DMS153 (cell line): ENCODE results near the gene IMMP2L.
"Not testable (repeated sequence)": the region's sequence is repeated elsewhere in the genome, so short reads cannot be mapped to it uniquely, and the experiment has no call there.

Source experiments
- DNase-seq: peaks from one replicate; lab custom pipeline; 2025; lab: John Stamatoyannopoulos, UW

IMMP2L gene

GRCh38 chr7:111329367-111330234 lies 232.7 kb downstream of the IMMP2L start:
- no peak for DNase-seq

GRCh38 chr7:111328487-111328886 lies 233.8 kb downstream of the IMMP2L start:
- no peak for DNase-seq

GRCh38 chr7:111324776-111325175 lies 237.5 kb downstream of the IMMP2L start:
- no peak for DNase-seq

GRCh38 chr7:111324228-111324627 lies 238.1 kb downstream of the IMMP2L start:
- DNase-seq: no peak

- DNase-seq: not testable (repeated sequence)
These were observed 238.6 kb downstream of the IMMP2L start for GRCh38 chr7:111323670-111324069.

GRCh38 chr7:111320133-111320532 lies 242.2 kb downstream of the IMMP2L start:
- no peak for DNase-seq

GRCh38 chr7:111312966-111313365 lies 249.3 kb downstream of the IMMP2L start:
- no peak for DNase-seq

- DNase-seq: no peak
These were observed 253.6 kb downstream of the IMMP2L start for GRCh38 chr7:111308691-111309090.

GRCh38 chr7:111301891-111302290 lies 260.4 kb downstream of the IMMP2L start:
- no peak for DNase-seq

- DNase-seq: no peak
These were observed 267.8 kb downstream of the IMMP2L start for GRCh38 chr7:111294494-111294893.

GRCh38 chr7:111292026-111292470 lies 270.2 kb downstream of the IMMP2L start:
- DNase-seq: no peak

- DNase-seq: no peak
These were observed 271.3 kb downstream of the IMMP2L start for GRCh38 chr7:111290982-111291381.

GRCh38 chr7:111290419-111290818 lies 271.9 kb downstream of the IMMP2L start:
- DNase-seq: no peak

- not testable (repeated sequence) for DNase-seq
These were observed 273.9 kb downstream of the IMMP2L start for GRCh38 chr7:111288441-111288840.

GRCh38 chr7:111282626-111283025 lies 279.7 kb downstream of the IMMP2L start:
- no peak for DNase-seq

GRCh38 chr7:111274857-111275256 lies 287.4 kb downstream of the IMMP2L start:
- DNase-seq: no peak

- DNase-seq: no peak
These were observed 290.2 kb downstream of the IMMP2L start for GRCh38 chr7:111272092-111272491.

- not testable (repeated sequence) for DNase-seq
These were observed 291.5 kb downstream of the IMMP2L start for GRCh38 chr7:111270794-111271193.

GRCh38 chr7:111268941-111269340 lies 293.4 kb downstream of the IMMP2L start:
- DNase-seq: no peak

- DNase-seq: no peak
These were observed 295.7 kb downstream of the IMMP2L start for GRCh38 chr7:111266613-111267012.

GRCh38 chr7:111265394-111265793 lies 296.9 kb downstream of the IMMP2L start:
- no peak for DNase-seq

GRCh38 chr7:111264981-111265380 lies 297.3 kb downstream of the IMMP2L start:
- no peak for DNase-seq

- DNase-seq: no peak
These were observed 298.0 kb downstream of the IMMP2L start for GRCh38 chr7:111264111-111264868.
